AG09309 (cell line): ENCODE data around the gene LYPD6.

ENCODE experiments used
- DNase-seq: peaks from one replicate; pipeline ENCODE4 v3.0.0-alpha.2; 2010; ENCODE audit warnings: low read depth
- H3K4me3 ChIP-seq: 2 replicates; pipeline ENCODE4 v1.5.1; 2011; ENCODE audit warnings: mild to moderate bottlenecking, low read depth, low read length, moderate library complexity; ENCODE audit not compliant: control insufficient read depth
- CTCF ChIP-seq: IDR thresholded peaks from 2 replicates; pipeline ENCODE4 v1.5.1; 2011; ENCODE audit warnings: mild to moderate bottlenecking, low read depth, low read length, inconsistent platforms; ENCODE audit not compliant: insufficient read depth, control insufficient read depth; ENCODE audit errors: missing control alignments

Gene LYPD6

GRCh38 chr2:149410701-149411484 lies 80.5 kb downstream of the LYPD6 start:
- H3K4me3 ChIP-seq = no peak overlapping the region
- TF ChIP-seq CTCF = no peak
- peak; percentile 99 for DNase-seq

- no peak for DNase-seq
- no peak overlapping the region for H3K4me3 ChIP-seq
- TF ChIP-seq CTCF = no peak
Measured at GRCh38 chr2:149413487-149413886, 83.1 kb downstream of the LYPD6 start.

GRCh38 chr2:149415086-149415485 lies 84.7 kb downstream of the LYPD6 start:
- no peak for TF ChIP-seq CTCF
- H3K4me3 ChIP-seq = no peak overlapping the region
- DNase-seq = no peak

- TF ChIP-seq CTCF = no peak
- no peak for DNase-seq
- no peak overlapping the region for H3K4me3 ChIP-seq
Measured at GRCh38 chr2:149418065-149418464, 87.7 kb downstream of the LYPD6 start.

GRCh38 chr2:149420053-149420963 lies 89.9 kb downstream of the LYPD6 start:
- no peak for TF ChIP-seq CTCF
- H3K4me3 ChIP-seq = no peak overlapping the region
- DNase-seq = no peak

GRCh38 chr2:149421791-149422190 lies 91.4 kb downstream of the LYPD6 start:
- H3K4me3 ChIP-seq = no peak overlapping the region
- no peak for DNase-seq
- no peak for TF ChIP-seq CTCF
